Activated naive CD4-positive, alpha-beta T cell treated with anti-CD3 and anti-CD28 coated beads, Interleukin-2, amount 50 U/mL, for 24 hours (primary cell): ENCODE measurements around the gene CCL25.
"Not testable (repeated sequence)": the region's sequence is repeated elsewhere in the genome, so short reads cannot be mapped to it uniquely, and the experiment has no call there.

ENCODE experiments used
- H3K27ac Mint-ChIP-seq: one replicate; pipeline ENCODE4 v1.8.0; 2021; ENCODE audit warnings: mild to moderate bottlenecking, mixed read lengths
- H3K27me3 Mint-ChIP-seq: one replicate; pipeline ENCODE4 v1.8.0; 2021; ENCODE audit warnings: mixed read lengths
- H3K36me3 Mint-ChIP-seq: one replicate; pipeline ENCODE4 v1.8.0; 2021; ENCODE audit warnings: mixed read lengths
- H3K4me1 Mint-ChIP-seq: one replicate; pipeline ENCODE4 v1.8.0; 2021; ENCODE audit warnings: mixed read lengths
- H3K4me3 Mint-ChIP-seq: one replicate; pipeline ENCODE4 v1.8.0; 2021; ENCODE audit warnings: mild to moderate bottlenecking, mixed read lengths
- H3K9me3 Mint-ChIP-seq: one replicate; pipeline ENCODE4 v1.8.0; 2021; ENCODE audit warnings: mixed read lengths

The CCL25 gene

GRCh38 chr19:8089664-8090601, 37.4 kb downstream of the CCL25 start:
- Mint-ChIP-seq H3K27ac (no peak overlapping the region), H3K4me3 (no peak overlapping the region), H3K27me3 (peaks cover 4% of the 10 kb centered on the region), H3K4me1 (no peaks in the 10 kb centered on the region), H3K9me3 (no peaks in the 10 kb centered on the region), H3K36me3 (no peaks in the 10 kb centered on the region)

- Mint-ChIP-seq H3K4me3 (no peak overlapping the region), H3K27me3 (peaks cover 2% of the 10 kb centered on the region), H3K4me1 (no peaks in the 10 kb centered on the region), H3K36me3 (no peaks in the 10 kb centered on the region), H3K9me3 (no peaks in the 10 kb centered on the region), H3K27ac (no peak overlapping the region)
Measured at GRCh38 chr19:8090950-8091349, 38.4 kb downstream of the CCL25 start.

GRCh38 chr19:8093740-8094139, 41.2 kb downstream of the CCL25 start:
- no peak overlapping the region for H3K4me3 Mint-ChIP-seq
- H3K27me3 Mint-ChIP-seq, result no peaks in the 10 kb centered on the region
- H3K4me1 Mint-ChIP-seq, result no peaks in the 10 kb centered on the region
- H3K36me3 Mint-ChIP-seq, result peaks cover 2% of the 10 kb centered on the region
- H3K9me3 Mint-ChIP-seq, result no peaks in the 10 kb centered on the region
- no peak overlapping the region for H3K27ac Mint-ChIP-seq

DNA sequence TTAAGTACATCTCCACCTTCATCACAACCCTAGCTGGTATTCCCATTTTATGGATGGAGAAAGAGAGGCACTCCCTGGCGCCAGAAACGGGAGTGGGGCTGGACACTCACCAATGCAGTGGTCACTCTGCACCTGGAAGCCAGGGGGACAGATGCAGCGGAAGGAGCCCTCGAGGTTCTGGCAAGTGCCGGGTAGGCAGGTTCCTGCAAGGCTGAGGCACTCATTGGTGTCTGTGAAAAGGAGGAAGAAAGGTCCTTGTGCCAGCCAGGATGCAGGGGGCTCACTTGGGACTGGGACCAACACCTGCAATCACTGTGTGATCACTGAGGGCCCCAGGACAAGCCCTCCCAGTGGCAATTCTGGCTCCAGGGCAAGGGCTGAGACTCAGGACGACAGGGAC, 41.8 kb downstream of the CCL25 start:
- H3K4me3 Mint-ChIP-seq, result no peak overlapping the region
- H3K9me3 Mint-ChIP-seq, result no peaks in the 10 kb centered on the region
- H3K4me1 Mint-ChIP-seq, result no peaks in the 10 kb centered on the region
- no peak overlapping the region for H3K27ac Mint-ChIP-seq
- H3K27me3 Mint-ChIP-seq, result no peaks in the 10 kb centered on the region
- peaks cover 2% of the 10 kb centered on the region for H3K36me3 Mint-ChIP-seq

DNA sequence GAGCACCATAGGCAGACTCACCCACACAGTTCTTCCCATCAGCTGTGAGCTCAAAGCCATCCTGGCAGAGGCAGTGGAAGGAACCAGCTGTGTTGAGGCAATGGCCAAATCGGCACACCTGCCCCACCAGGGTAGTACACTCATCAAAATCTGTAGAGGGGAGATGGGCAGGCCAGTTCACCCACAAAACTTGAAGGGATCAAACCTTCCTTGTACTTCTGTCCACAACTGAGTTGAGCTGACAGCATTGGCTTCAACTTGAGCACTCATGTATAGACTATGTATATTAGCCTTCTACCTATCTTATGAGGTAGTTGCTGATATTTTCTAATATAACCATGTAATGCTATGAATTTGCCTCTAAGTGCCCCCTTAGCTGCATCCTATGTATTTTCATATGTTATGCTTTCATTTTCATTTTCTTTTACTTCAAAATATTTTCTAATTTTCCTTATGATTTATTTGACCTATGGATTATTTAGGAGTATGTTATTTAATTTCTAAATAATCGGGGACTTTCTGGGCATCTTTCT, 42.9 kb downstream of the CCL25 start:
- H3K36me3 Mint-ChIP-seq, result peaks cover 2% of the 10 kb centered on the region

GRCh38 chr19:8096071-8096470, 43.5 kb downstream of the CCL25 start:
- no peaks in the 10 kb centered on the region for H3K27me3 Mint-ChIP-seq
- H3K4me1 Mint-ChIP-seq, result no peaks in the 10 kb centered on the region
- H3K9me3 Mint-ChIP-seq, result no peaks in the 10 kb centered on the region
- H3K27ac Mint-ChIP-seq, result no peak overlapping the region
- peaks cover 2% of the 10 kb centered on the region for H3K36me3 Mint-ChIP-seq
- no peak overlapping the region for H3K4me3 Mint-ChIP-seq

More for the DNA sequence above, 42.9 kb downstream of the CCL25 start:
- Mint-ChIP-seq H3K9me3 (no peaks in the 10 kb centered on the region), H3K4me3 (no peak overlapping the region), H3K4me1 (no peaks in the 10 kb centered on the region), H3K27ac (no peak overlapping the region), H3K27me3 (no peaks in the 10 kb centered on the region)

GRCh38 chr19:8097198-8097597, 44.6 kb downstream of the CCL25 start:
- Mint-ChIP-seq H3K27ac (no peak overlapping the region), H3K4me3 (no peak overlapping the region), H3K4me1 (no peaks in the 10 kb centered on the region), H3K36me3 (peaks cover 2% of the 10 kb centered on the region), H3K27me3 (peaks cover 2% of the 10 kb centered on the region), H3K9me3 (no peaks in the 10 kb centered on the region)

- H3K27ac Mint-ChIP-seq, result no peak overlapping the region
- H3K9me3 Mint-ChIP-seq, result no peaks in the 10 kb centered on the region
- no peaks in the 10 kb centered on the region for H3K4me1 Mint-ChIP-seq
- H3K36me3 Mint-ChIP-seq, result peaks cover 2% of the 10 kb centered on the region
- H3K4me3 Mint-ChIP-seq, result no peak overlapping the region
- H3K27me3 Mint-ChIP-seq, result peaks cover 2% of the 10 kb centered on the region
Measured at GRCh38 chr19:8097681-8098567, 45.4 kb downstream of the CCL25 start.

GRCh38 chr19:8101311-8101710, 48.8 kb downstream of the CCL25 start:
- no peaks in the 10 kb centered on the region for H3K9me3 Mint-ChIP-seq

DNA sequence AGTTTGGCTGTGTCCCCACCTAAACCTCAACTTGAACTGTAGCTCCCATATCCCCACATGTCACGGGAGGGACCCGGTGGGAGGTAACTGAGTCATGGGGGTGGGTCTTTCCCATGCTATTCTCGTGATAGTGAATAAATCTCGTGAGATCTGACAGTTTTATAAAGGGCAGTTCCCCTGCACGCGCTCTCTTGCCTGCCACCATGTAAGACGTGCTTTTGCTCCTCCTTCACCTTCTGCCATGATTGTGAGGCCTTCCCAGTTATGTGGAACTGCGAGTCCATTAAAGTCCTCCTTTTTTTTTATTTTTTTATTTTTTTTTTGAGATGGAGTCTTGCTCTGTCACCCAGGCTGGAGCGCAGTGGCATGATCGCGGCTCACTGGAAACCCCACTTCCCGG, 49.4 kb downstream of the CCL25 start:
- not testable (repeated sequence) for H3K36me3 Mint-ChIP-seq, H3K27me3 Mint-ChIP-seq, H3K4me3 Mint-ChIP-seq, H3K9me3 Mint-ChIP-seq, H3K4me1 Mint-ChIP-seq, H3K27ac Mint-ChIP-seq

More at GRCh38 chr19:8101311-8101710, 48.8 kb downstream of the CCL25 start:
- Mint-ChIP-seq H3K4me3 (no peak overlapping the region), H3K27ac (no peak overlapping the region), H3K36me3 (peaks cover 2% of the 10 kb centered on the region), H3K27me3 (peaks cover 4% of the 10 kb centered on the region), H3K4me1 (no peaks in the 10 kb centered on the region)

DNA sequence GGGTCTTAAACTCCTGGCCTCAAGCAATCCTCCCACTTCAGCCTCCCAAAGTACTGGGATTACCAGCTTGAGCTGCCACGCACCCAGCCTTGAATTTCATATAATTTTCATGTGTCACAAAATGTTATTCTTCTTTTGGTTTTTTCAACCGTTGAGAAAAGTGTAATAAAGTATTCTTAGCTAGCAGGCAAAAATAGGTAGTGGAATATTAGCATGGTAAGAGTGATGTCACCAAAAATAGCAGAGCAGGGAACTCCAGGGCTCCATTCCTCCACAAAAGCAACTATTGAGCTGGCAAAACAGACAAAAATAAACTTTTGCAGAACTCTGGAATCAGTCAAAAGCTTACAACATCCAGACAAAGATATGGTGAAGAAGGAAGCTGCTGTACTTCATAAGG, 52.9 kb downstream of the CCL25 start:
- Mint-ChIP-seq H3K4me3 (no peak overlapping the region), H3K36me3 (no peaks in the 10 kb centered on the region), H3K4me1 (no peaks in the 10 kb centered on the region), H3K9me3 (no peaks in the 10 kb centered on the region), H3K27ac (no peak overlapping the region), H3K27me3 (peaks cover 7% of the 10 kb centered on the region)

GRCh38 chr19:8107301-8107903, 54.8 kb downstream of the CCL25 start:
- H3K4me3 Mint-ChIP-seq, result no peak overlapping the region
- H3K36me3 Mint-ChIP-seq, result no peaks in the 10 kb centered on the region
- no peaks in the 10 kb centered on the region for H3K4me1 Mint-ChIP-seq
- H3K27ac Mint-ChIP-seq, result no peak overlapping the region
- peaks cover 5% of the 10 kb centered on the region for H3K27me3 Mint-ChIP-seq
- H3K9me3 Mint-ChIP-seq, result no peaks in the 10 kb centered on the region

- H3K4me1 Mint-ChIP-seq, result no peaks in the 10 kb centered on the region
- H3K27me3 Mint-ChIP-seq, result peaks cover 5% of the 10 kb centered on the region
Measured at GRCh38 chr19:8108560-8109445, 56.2 kb downstream of the CCL25 start.

GRCh38 chr19:8109455-8109854, 56.9 kb downstream of the CCL25 start:
- H3K9me3 Mint-ChIP-seq, result no peaks in the 10 kb centered on the region
- no peaks in the 10 kb centered on the region for H3K4me1 Mint-ChIP-seq
- no peaks in the 10 kb centered on the region for H3K36me3 Mint-ChIP-seq
- no peak overlapping the region for H3K27ac Mint-ChIP-seq
- no peak overlapping the region for H3K4me3 Mint-ChIP-seq
- peaks cover 5% of the 10 kb centered on the region for H3K27me3 Mint-ChIP-seq

More at GRCh38 chr19:8108560-8109445, 56.2 kb downstream of the CCL25 start:
- H3K9me3 Mint-ChIP-seq, result no peaks in the 10 kb centered on the region
- no peak overlapping the region for H3K4me3 Mint-ChIP-seq
- H3K36me3 Mint-ChIP-seq, result no peaks in the 10 kb centered on the region
- H3K27ac Mint-ChIP-seq, result no peak overlapping the region
